ENCODE results near the gene IQCN.

DNA sequence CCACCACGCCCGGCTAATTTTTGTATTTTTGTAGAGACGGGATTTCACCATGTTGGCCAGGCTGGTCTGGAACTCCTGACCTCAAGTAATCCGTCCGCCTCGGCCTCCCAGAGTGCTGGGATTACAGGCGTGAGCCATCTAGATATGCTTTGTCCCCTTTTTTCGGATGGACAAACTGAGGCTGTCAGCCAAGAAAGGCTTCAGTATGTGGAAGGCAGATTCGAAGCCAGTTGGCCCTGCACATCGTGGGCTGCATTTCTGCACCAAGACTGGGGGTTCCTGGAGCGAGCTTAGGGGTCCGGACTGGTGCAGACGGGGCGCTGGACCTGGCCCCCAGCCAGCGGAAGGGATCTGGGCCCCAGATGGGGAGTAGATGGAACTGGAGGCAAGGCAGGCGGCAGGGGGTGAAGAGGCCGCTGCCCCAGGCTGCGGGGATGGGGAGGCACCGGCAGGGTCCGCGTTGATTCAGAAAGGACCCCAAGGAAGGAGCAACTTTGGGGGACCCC is 16.8 kb upstream of the IQCN start:
- TF ChIP-seq, protein P1, sequence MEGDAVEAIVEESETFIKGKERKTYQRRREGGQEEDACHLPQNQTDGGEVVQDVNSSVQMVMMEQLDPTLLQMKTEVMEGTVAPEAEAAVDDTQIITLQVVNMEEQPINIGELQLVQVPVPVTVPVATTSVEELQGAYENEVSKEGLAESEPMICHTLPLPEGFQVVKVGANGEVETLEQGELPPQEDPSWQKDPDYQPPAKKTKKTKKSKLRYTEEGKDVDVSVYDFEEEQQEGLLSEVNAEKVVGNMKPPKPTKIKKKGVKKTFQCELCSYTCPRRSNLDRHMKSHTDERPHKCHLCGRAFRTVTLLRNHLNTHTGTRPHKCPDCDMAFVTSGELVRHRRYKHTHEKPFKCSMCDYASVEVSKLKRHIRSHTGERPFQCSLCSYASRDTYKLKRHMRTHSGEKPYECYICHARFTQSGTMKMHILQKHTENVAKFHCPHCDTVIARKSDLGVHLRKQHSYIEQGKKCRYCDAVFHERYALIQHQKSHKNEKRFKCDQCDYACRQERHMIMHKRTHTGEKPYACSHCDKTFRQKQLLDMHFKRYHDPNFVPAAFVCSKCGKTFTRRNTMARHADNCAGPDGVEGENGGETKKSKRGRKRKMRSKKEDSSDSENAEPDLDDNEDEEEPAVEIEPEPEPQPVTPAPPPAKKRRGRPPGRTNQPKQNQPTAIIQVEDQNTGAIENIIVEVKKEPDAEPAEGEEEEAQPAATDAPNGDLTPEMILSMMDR (conservative IDR thresholded peaks at IDR 0.05): no peak
- no peak for TF ChIP-seq ZFX (IDR thresholded peaks at IDR 0.05)

Measured in C4-2B (cell line).